HG02763 (cell line): ENCODE measurements around the gene SORBS2.

Experiments
- ATAC-seq: cut with Tn5 transposase; IDR thresholded peaks from one replicate; pipeline ENCODE4 v1.9.1; 2021; ENCODE audit warnings: mild to moderate bottlenecking, moderate library complexity; ENCODE audit not compliant: unreplicated experiment

The SORBS2 gene

DNA sequence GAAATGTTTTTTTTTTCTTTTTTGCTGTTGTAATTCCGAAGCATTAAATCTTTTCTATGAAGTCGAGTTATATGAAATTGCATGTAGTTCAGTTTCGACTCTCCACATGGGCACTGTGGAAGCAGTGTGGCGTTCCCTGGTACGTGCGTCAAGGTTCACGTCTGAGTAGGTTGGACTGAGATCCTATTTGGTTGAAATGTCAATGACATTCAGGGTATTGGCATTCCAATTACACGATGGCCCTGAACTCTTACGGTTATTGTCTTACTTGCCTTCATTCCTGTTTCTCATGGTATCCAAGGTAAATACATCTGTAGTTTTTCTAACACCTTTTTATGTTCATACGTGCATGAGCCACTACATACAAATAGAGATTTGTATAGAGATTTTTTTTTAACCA is 128.8 kb downstream of the SORBS2 start:
- ATAC-seq, result no peak

DNA sequence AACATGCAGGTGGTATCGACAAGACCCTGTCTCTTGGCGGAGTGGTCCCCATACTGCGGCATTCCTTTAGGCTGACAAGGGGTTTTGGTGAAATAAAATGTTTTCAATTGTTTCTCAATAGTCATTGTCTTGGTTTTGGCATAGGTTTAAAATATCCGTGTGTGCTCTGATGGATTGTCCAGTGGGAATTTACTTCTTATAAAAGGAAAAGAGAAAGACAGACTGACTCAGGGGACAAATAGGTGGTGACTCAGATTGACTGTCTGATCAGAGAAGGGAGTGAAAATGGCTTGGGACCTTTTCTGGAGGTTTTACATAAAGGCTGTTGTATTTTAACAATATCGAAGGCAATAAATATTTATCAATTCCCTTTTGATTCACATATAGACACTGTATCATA is 129.8 kb downstream of the SORBS2 start:
- ATAC-seq, result no peak

GRCh38 chr4:185681604-185682003 is 130.4 kb downstream of the SORBS2 start:
- no peak for ATAC-seq

- ATAC-seq, result no peak
Observed at GRCh38 chr4:185680617-185681016, 131.4 kb downstream of the SORBS2 start.

GRCh38 chr4:185679523-185679922 is 132.5 kb downstream of the SORBS2 start:
- no peak for ATAC-seq

GRCh38 chr4:185677637-185678314 is 134.2 kb downstream of the SORBS2 start:
- no peak for ATAC-seq

DNA sequence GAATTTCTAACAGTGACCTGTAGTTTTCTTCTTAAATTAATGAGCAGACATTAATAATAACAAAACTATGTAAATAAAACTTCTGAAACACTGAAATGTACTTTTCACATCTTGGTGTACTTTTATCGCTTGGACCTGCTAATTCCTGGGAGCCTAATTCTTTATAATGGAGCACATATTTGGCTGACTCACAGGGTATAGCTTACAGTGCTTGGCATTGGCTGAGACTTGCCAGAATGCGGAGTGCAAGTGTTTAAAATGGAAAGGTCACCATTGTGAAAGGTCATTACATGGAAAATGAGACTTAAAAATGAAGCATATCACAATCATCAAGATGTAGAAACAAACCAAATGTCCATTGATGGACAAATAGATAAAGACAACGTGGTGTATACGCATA is 139.4 kb downstream of the SORBS2 start:
- no peak for ATAC-seq

- no peak for ATAC-seq
Observed at GRCh38 chr4:185672151-185672550, 139.8 kb downstream of the SORBS2 start.

DNA sequence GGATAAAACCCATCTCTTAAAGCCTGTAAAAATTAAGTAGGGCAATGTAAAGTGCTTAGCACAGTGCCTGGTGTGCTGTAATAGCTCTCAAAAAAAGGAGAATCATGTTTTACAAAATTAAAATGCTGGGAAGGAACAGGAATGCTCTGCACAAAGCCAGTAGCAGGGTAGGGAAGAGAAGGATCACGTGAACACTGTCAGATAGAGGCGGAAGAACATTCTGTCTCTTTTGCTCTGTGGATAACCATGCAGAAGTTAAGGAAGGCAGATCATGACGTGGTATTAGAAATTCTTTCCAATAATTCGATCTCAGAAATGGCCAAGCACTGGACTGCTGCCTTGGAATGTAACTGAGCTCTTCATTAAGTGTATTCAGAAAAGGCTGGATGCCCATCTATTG is 140.5 kb downstream of the SORBS2 start:
- ATAC-seq, result no peak

- ATAC-seq, result no peak
Observed at GRCh38 chr4:185671066-185671465, 140.9 kb downstream of the SORBS2 start.

DNA sequence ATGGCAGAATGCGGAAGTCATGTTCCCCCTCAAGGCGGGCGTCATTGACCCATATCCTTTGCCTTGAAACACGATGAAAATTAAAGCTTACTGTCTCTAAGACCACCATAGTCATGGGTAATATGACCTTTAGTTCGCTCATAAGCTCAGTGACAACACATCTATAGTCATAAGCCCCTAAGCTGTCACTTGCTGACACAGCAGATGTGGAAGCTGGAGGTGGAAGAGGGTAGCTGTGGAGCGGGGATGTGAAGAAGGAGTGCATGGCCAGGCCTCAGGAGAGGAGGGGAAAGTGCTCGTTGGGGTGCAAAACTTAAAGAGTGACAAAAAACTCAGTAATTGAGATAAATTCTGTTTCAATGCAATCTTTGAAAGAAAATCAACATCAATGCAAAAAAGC is 142.7 kb downstream of the SORBS2 start:
- ATAC-seq, result no peak

DNA sequence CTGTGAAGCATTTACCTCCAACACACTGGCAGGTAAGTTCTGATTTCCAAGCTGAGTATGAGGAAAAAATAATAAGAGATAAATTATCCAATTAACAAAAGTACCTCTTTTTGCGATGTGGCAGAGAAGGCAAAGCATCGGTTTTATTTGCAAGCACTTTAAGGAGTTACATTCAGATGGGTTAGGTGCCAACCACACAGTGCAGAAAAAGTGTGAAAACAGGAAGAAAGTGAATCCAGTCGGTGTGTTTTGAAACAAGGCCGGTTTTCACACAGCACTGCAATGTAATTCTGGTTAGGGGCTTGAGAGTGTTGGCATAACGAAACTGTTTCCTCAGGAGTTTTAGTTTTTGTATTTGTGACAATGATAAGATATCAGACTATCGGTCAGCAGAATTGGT is 145.8 kb downstream of the SORBS2 start:
- ATAC-seq, result no peak

GRCh38 chr4:185665655-185666054 is 146.3 kb downstream of the SORBS2 start:
- ATAC-seq, result no peak

GRCh38 chr4:185664481-185664880 is 147.5 kb downstream of the SORBS2 start:
- ATAC-seq, result no peak

DNA sequence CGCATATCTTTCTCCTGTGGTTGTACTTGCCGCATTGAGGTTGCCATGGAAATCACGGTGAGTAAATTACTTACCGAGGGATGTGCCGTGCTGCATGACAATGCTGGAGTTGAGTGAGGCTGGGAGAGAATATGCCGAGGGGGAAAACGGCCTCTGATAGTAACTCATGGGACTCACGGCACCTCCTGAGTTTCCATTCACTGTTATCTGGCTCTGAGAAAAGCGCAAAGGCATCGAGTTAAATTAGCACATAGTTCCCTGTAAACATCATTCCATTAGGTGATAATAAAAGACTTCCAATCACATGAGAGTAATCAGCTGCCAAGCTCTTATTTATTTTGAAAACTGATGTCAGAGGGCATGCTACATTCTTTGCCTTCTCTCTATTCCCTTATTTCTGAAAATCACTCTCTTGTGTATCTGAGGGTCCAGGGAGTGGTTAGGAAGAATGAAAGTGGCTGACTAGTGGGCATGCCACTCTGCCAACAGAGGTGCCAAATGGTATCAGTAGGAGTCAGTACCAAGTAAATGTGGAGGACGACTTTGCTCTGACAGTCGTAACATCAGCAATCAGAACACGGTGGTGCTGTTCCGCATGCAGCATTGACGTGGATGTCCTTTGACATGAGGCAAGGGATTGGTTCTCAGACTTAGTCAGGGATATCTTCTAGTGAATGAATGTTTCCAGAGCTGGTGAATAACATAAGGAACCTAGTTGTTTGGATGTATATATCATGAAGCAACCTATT is 149.8 kb downstream of the SORBS2 start:
- no peak for ATAC-seq

DNA sequence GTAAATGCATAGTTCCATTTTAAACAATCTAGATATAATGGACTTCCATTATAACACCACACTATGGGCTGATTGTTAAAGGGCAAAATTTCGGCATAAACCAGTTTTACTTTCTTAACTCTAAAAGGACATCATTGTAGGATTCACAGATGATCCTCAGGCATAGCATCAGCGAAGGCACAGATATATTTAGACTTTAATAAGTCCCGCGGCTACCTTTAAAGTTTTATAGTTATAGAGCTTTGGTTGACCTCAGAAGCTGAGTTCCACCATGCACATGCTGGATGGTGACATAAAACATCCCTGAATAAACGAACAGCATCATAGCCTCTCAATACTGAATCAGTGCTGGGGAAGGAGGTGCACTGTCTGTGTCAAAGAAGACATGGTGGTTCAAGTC is 151.7 kb downstream of the SORBS2 start:
- no peak for ATAC-seq

GRCh38 chr4:185657699-185658098 is 154.3 kb downstream of the SORBS2 start:
- no peak for ATAC-seq

DNA sequence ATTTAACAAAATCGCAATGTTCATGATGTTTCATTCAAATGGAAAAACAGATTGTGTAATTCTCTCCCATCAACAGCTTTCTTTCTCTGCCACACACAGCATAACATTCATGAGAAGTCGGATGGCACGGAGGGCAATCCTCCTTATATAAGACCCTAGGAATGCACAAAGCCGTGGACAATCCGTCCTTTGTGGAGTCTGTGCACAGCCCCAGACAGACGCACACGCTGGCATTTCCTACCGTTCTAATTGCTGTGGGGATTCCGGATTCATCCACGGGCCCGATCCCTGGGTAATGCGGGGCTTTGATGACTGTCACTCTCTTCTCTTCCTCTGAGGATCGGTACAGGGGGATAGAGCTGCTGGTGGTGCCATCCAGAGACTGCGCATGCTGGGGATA is 154.8 kb downstream of the SORBS2 start:
- no peak for ATAC-seq

GRCh38 chr4:185656467-185656931 is 155.5 kb downstream of the SORBS2 start:
- no peak for ATAC-seq

GRCh38 chr4:185654965-185655554 is 156.9 kb downstream of the SORBS2 start:
- no peak for ATAC-seq

DNA sequence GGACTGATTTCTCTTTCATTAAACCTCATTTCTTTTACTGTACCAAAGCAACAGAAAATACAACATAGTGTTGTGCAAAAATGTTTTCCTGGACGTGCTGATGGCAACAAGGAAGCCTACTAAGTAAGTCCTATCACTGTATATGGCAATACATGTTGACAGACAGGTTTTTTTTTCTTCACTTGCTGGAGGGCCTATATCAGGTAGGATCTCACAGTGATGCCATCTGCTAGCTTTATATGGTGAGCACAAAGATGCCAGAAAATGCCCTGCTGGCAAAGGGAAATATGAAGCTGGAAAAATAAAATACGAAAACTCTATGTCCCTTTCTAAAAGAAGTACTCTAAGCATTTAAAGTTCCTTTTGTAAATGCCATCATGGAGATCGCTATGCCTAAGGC is 157.7 kb downstream of the SORBS2 start:
- no peak for ATAC-seq

DNA sequence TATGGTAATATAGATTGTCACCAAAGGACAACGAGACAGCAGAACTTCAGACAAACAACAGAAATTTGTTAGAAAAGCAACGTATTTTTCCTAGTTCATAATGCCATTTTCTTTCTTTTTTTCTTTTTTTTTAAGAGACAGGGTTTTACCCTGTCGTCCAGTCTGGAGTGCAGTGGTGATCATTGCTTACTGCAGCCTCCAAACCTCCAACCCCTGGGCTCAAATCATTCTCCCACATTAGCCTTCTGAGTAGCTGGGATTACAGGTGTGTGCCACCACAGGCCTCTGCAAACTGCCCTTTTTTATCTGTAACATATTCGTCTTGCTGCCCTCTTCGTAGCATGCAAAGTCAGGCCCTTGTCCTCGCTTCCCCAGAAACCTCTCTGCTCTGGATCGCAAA is 160.1 kb downstream of the SORBS2 start:
- no peak for ATAC-seq
